Breast epithelium (tissue), 3 donors: Measurements from ENCODE around the gene GP1BB.

Experiments
- CTCF ChIP-seq, 3 donors: fragments of 450-650 bp; IDR thresholded peaks; one replicate each; pipeline ENCODE4 v1.5.1; 2016 to 2017; ENCODE audit warnings: antibody characterized with exemption in 3 of 3, mild to moderate bottlenecking in 3 of 3, moderate library complexity in 3 of 3
- POLR2A ChIP-seq: fragments of 450-650 bp; IDR thresholded peaks from one replicate; pipeline ENCODE4 v1.6.1; 2016; ENCODE audit warnings: antibody characterized with exemption, mild to moderate bottlenecking, moderate library complexity
- POLR2AphosphoS5 ChIP-seq, 3 donors: sonication (generic); formaldehyde crosslinking; IDR thresholded peaks; one replicate each; pipeline ENCODE4 v1.6.1; 2017; ENCODE audit warnings: antibody characterized with exemption in 3 of 3

- TF ChIP-seq CTCF (IDR thresholded peaks at IDR 0.05) (no peak), POLR2AphosphoS5 (IDR thresholded peaks at IDR 0.05) (no peak), POLR2A (no peak)
Observed at GRCh38 chr22:19747551-19747950, 24.2 kb downstream of the GP1BB start.
